ENCODE measurements around the gene DCDC1.

- TF ChIP-seq, protein P1, sequence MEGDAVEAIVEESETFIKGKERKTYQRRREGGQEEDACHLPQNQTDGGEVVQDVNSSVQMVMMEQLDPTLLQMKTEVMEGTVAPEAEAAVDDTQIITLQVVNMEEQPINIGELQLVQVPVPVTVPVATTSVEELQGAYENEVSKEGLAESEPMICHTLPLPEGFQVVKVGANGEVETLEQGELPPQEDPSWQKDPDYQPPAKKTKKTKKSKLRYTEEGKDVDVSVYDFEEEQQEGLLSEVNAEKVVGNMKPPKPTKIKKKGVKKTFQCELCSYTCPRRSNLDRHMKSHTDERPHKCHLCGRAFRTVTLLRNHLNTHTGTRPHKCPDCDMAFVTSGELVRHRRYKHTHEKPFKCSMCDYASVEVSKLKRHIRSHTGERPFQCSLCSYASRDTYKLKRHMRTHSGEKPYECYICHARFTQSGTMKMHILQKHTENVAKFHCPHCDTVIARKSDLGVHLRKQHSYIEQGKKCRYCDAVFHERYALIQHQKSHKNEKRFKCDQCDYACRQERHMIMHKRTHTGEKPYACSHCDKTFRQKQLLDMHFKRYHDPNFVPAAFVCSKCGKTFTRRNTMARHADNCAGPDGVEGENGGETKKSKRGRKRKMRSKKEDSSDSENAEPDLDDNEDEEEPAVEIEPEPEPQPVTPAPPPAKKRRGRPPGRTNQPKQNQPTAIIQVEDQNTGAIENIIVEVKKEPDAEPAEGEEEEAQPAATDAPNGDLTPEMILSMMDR (conservative IDR thresholded peaks at IDR 0.05): peak; percentile 80
- TF ChIP-seq ZFX (IDR thresholded peaks at IDR 0.05): no peak
Observed at GRCh38 chr11:30917859-30918478, 451.6 kb downstream of the DCDC1 start.

All from C4-2B (cell line).